HepG2 (cell line): ENCODE measurements around the gene CCDC69. TPM values are rescaled to one million over a fixed set of nuclear protein-coding genes. Genes with fewer than 3 reads are reported as not detected.

Experiments
- ATAC-seq: fragments of 200-7000 bp; cut with Tn5 transposase; 3 replicates; pipeline ENCODE4 v1.9.1; 2020; ENCODE audit warnings: mild to moderate bottlenecking, moderate library complexity
- BruUV-seq: library from RNA; stranded (reverse); fragments of 400-500 nt; replicated peaks from 2 replicates; lab custom pipeline; 2021; lab: Mats Ljungman, UMichigan
- CTCF ChIA-PET: fragments of 300-600 bp; formaldehyde crosslinking; extraction: SDS; loops from one replicate; lab custom pipeline; 2021; ENCODE audit warnings: low total read pairs, inconsistent platforms, low intra/inter-chr PET ratio; lab: Yijun Ruan, JAX
- POLR2A ChIA-PET: fragments of 350-600 bp; sonication (Branson Sonifier 250); formaldehyde crosslinking; loops from one replicate; lab custom pipeline; 2020; ENCODE audit warnings: antibody characterized with exemption, inconsistent platforms; lab: Yijun Ruan, JAX
- DNase-seq: peaks from one replicate; pipeline ENCODE4 v3.0.0-alpha.2; 2015; ENCODE audit warnings: low spot score
- FAIRE-seq: peaks from 3 replicates; lab custom pipeline; 2011; peaks lifted over from hg19 to GRCh38; lab: Jason Lieb, UNC
- H2AFZ ChIP-seq: one replicate; pipeline ENCODE4 v1.6.1; 2011; ENCODE audit warnings: low read length, inconsistent platforms
- H3K27ac ChIP-seq: fragments of 300-600 bp; 3 replicates; pipeline ENCODE4 v1.8.0; 2011; ENCODE audit warnings: mixed run types, mild to moderate bottlenecking, mixed read lengths, low read length, inconsistent platforms; ENCODE audit not compliant: insufficient read depth; ENCODE audit errors: extremely low read length
- H3K27me3 ChIP-seq, 2 experiments: fragments of 200-600 bp in 1 of 2; 2 replicates in 1 of 2; 3 replicates in 1 of 2; pipeline versions ENCODE4 v1.6.0 to v1.8.0; 2011; ENCODE audit warnings: low read length in 2 of 2, mild to moderate bottlenecking in 2 of 2, moderate library complexity in 2 of 2, inconsistent platforms in 1 of 2; ENCODE audit not compliant: insufficient read depth in 2 of 2, control insufficient read depth in 1 of 2
- H3K36me3 ChIP-seq, 2 experiments: fragments of 200-600 bp in 1 of 2; replicated peaks in 1 of 2; 2 replicates in 1 of 2; 3 replicates in 1 of 2; pipeline versions ENCODE4 v1.5.1 to v1.8.0; 2011; ENCODE audit warnings: low read length in 2 of 2, inconsistent platforms in 1 of 2; ENCODE audit not compliant: insufficient read depth in 2 of 2, control insufficient read depth in 1 of 2
- H3K4me1 ChIP-seq: 2 replicates; pipeline ENCODE4 v1.5.1; 2012; ENCODE audit warnings: low read length, inconsistent platforms; ENCODE audit not compliant: insufficient read depth
- H3K4me2 ChIP-seq: 2 replicates; pipeline ENCODE4 v1.6.0; 2011; ENCODE audit warnings: low read depth, low read length, inconsistent platforms
- H3K4me3 ChIP-seq, 3 experiments: fragments of 200-600 bp in 1 of 3; sonication (generic), shearing (Covaris generic) in 1 of 3; replicated peaks in 1 of 3; 2 replicates each; pipeline ENCODE4 v1.5.1; 2011 to 2016; ENCODE audit warnings: low read length in 3 of 3, inconsistent platforms in 2 of 3, low read depth in 2 of 3, mild to moderate bottlenecking in 2 of 3, control low read depth in 1 of 3, mixed read lengths in 1 of 3; ENCODE audit not compliant: insufficient read depth in 1 of 3
- H3K79me2 ChIP-seq: one replicate; pipeline ENCODE4 v1.6.1; 2011; ENCODE audit warnings: low read length, inconsistent platforms; ENCODE audit not compliant: insufficient read depth
- H3K9ac ChIP-seq: 2 replicates; pipeline ENCODE4 v1.6.0; 2011; ENCODE audit warnings: mild to moderate bottlenecking, low read depth, low read length, inconsistent platforms; ENCODE audit not compliant: insufficient read depth
- H3K9me3 ChIP-seq: 2 replicates; pipeline ENCODE4 v1.5.1; 2012; ENCODE audit warnings: mild to moderate bottlenecking, low read length
- H4K20me1 ChIP-seq: 2 replicates; pipeline ENCODE4 v1.6.0; 2011; ENCODE audit warnings: inconsistent platforms, mild to moderate bottlenecking, low read length, moderate library complexity; ENCODE audit not compliant: insufficient read depth
- KAT8 ChIP-seq: IDR thresholded peaks from 2 replicates; pipeline ENCODE4 v1.6.1; 2016; ENCODE audit warnings: missing genetic modification reagents, missing compliant biosample characterization
- RFX3 ChIP-seq: IDR thresholded peaks from 2 replicates; pipeline ENCODE4 v1.6.1; 2016; ENCODE audit warnings: missing biosample characterization, missing genetic modification reagents
- ZNF367 ChIP-seq: sonication (generic); formaldehyde crosslinking; IDR thresholded peaks from 2 replicates; pipeline ENCODE4 v1.4.0; 2020; ENCODE audit warnings: missing genetic modification reagents, borderline replicate concordance
- WGBS: methylation state at CpG from one replicate; pipeline ENCODE4 v1.1.6; 2017; ENCODE audit warnings: low lambda C conversion rate; 5-methylcytosine and 5-hydroxymethylcytosine counted together
- in situ Hi-C: cut with HindIII; loops from 2 replicates; pipeline ENCODE4 v1.10.0; 2017; ENCODE audit warnings: low pct_unique_long_range_greater_than_20kb; ENCODE audit not compliant: extremely low pct_ligation_motif_present
- intact Hi-C: fragments of 100-400 bp; cut with micrococcal nuclease; formaldehyde crosslinking; loops from one replicate; pipeline ENCODE4 v1.10.0; 2022; ENCODE audit not compliant: unreplicated experiment
- polyA plus RNA-seq, 8 experiments: library from polyadenylated mRNA; depleted of rRNA in 3 of 8; stranded (reverse) in 7 of 8; unstranded in 1 of 8; fragments of >200 nt; fragmentation: Illumina TruSeq in 4 of 8; extraction: Trizol in 4 of 8; gene quantifications; 2 replicates each; pipeline versions ENCODE4 v1.2.1 to v1.2.3, GENCODE V29; 2011 to 2016; ENCODE audit warnings: low read depth in 4 of 8, missing spikeins in 1 of 8, mixed read lengths in 1 of 8; ENCODE audit not compliant: insufficient read depth in 1 of 8
- total RNA-seq, 5 experiments: library from RNA; depleted of rRNA; stranded (reverse); fragments of >200 nt; fragmentation: Illumina TruSeq; extraction: Trizol; gene quantifications; 2 replicates each; pipeline ENCODE4 v1.2.3, GENCODE V29; 2016; ENCODE audit warnings: low read depth in 1 of 5
- TF ChIP-seq, protein P1 (sequence below): sonication (generic); formaldehyde crosslinking; IDR thresholded peaks from 2 replicates; pipeline ENCODE4 v1.4.0; 2020; ENCODE audit warnings: missing genetic modification reagents
- TF ChIP-seq, protein P2 (sequence below): sonication (generic); formaldehyde crosslinking; IDR thresholded peaks from 2 replicates; pipeline ENCODE4 v1.5.1; 2020; ENCODE audit warnings: mild to moderate bottlenecking, missing genetic modification reagents, moderate library complexity

The CCDC69 gene
- total and polyA plus RNA-seq, 2 of the 13 experiments (the other 11 are each of a cell fraction or from before 2014, with no cell fraction given): 12.2 to 45.2 TPM

DNA sequence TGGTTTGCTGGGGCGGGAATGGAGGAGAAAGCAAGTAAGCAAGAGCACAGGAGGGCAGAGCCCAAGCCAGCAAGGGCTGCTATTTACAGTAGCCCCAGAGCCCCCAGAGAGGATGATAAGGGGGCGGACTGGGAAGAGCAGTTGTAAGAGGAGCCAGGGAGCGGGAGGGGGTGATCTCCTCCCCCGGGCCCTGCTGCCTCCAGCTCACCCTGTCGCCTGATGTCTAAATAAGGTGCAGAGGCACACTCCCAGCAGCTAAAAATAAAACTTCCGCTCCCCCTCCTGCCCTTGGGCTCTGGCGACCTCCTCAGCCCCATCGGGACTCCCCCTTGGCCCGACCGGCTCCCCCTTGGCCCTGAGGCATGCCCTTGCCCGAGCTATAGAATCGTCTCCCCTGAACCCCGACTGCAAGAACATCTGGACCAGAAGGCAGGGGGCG is 14.4 kb upstream of the CCDC69 start:
- no peaks in the 10 kb centered on the region for H3K9me3 ChIP-seq
- H2AFZ ChIP-seq: peak overlapping the region; percentile 32
- WGBS: 0% methylated on average over 3 of the region's 14 CpGs
- no peaks in the 10 kb centered on the region for H4K20me1 ChIP-seq
- no peaks in the 10 kb centered on the region for H3K79me2 ChIP-seq
- in situ Hi-C loops: loop anchor here (10.0 kb wide), 1 partner anchor 114 kb away; no protein-coding TSS in a partner anchor
- peaks cover 2 to 14% of the 10 kb centered on the region in 2 experiments; a peak in 1 of 5 replicates for H3K27me3 ChIP-seq
- H3K4me1 ChIP-seq: peaks cover 57% of the 10 kb centered on the region
- no TSS peak for BruUV-seq
- TF ChIP-seq KAT8 (CRISPR knock-in tag): 0 out of 2 replicates have a peak, but pooled peaks have one; percentile 8
- TF ChIP-seq, protein P1, sequence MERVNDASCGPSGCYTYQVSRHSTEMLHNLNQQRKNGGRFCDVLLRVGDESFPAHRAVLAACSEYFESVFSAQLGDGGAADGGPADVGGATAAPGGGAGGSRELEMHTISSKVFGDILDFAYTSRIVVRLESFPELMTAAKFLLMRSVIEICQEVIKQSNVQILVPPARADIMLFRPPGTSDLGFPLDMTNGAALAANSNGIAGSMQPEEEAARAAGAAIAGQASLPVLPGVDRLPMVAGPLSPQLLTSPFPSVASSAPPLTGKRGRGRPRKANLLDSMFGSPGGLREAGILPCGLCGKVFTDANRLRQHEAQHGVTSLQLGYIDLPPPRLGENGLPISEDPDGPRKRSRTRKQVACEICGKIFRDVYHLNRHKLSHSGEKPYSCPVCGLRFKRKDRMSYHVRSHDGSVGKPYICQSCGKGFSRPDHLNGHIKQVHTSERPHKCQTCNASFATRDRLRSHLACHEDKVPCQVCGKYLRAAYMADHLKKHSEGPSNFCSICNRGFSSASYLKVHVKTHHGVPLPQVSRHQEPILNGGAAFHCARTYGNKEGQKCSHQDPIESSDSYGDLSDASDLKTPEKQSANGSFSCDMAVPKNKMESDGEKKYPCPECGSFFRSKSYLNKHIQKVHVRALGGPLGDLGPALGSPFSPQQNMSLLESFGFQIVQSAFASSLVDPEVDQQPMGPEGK (CRISPR knock-in tag): peak; percentile 65; the same call in 1 of the 2 replicates
- no peak for TF ChIP-seq ZNF367
- TF ChIP-seq RFX3 (CRISPR knock-in tag): no peak
- TF ChIP-seq, protein P2, sequence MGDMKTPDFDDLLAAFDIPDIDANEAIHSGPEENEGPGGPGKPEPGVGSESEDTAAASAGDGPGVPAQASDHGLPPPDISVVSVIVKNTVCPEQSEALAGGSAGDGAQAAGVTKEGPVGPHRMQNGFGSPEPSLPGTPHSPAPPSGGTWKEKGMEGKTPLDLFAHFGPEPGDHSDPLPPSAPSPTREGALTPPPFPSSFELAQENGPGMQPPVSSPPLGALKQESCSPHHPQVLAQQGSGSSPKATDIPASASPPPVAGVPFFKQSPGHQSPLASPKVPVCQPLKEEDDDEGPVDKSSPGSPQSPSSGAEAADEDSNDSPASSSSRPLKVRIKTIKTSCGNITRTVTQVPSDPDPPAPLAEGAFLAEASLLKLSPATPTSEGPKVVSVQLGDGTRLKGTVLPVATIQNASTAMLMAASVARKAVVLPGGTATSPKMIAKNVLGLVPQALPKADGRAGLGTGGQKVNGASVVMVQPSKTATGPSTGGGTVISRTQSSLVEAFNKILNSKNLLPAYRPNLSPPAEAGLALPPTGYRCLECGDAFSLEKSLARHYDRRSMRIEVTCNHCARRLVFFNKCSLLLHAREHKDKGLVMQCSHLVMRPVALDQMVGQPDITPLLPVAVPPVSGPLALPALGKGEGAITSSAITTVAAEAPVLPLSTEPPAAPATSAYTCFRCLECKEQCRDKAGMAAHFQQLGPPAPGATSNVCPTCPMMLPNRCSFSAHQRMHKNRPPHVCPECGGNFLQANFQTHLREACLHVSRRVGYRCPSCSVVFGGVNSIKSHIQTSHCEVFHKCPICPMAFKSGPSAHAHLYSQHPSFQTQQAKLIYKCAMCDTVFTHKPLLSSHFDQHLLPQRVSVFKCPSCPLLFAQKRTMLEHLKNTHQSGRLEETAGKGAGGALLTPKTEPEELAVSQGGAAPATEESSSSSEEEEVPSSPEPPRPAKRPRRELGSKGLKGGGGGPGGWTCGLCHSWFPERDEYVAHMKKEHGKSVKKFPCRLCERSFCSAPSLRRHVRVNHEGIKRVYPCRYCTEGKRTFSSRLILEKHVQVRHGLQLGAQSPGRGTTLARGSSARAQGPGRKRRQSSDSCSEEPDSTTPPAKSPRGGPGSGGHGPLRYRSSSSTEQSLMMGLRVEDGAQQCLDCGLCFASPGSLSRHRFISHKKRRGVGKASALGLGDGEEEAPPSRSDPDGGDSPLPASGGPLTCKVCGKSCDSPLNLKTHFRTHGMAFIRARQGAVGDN: peak; percentile 32; the same call in 1 of the 2 replicates
- TF ChIP-seq, all 625 proteins: peak for 3
- H3K36me3 ChIP-seq: no peaks in the 10 kb centered on the region
- peak overlapping the region; percentile 79 for H3K4me2 ChIP-seq
- H3K4me3 ChIP-seq: peak overlapping the region; percentile 20 to 68 (median 37)
- FAIRE-seq (no peak), DNase-seq (no peak), ATAC-seq (peak; percentile 16)
- ChIA-PET POLR2A (interaction anchor here (1.1 to 1.8 kb wide), 4 partner anchors 13 to 112 kb away, joined by 4 to 8 read pairs (median 6); partner anchors contain the start of genes CCDC69 and GM2A), CTCF (interaction anchor here (2.0 kb wide), 1 partner anchor 112 kb away, joined by 19 read pairs; no protein-coding TSS in a partner anchor)
- no peak overlapping the region for H3K27ac ChIP-seq
- intact Hi-C loops: no loop called here
- peak overlapping the region; percentile 32; the same call in 1 of the 2 replicates for H3K9ac ChIP-seq
